Body of pancreas (tissue), 4 donors: ENCODE measurements around the gene HAP1.

Experiments
- CTCF ChIP-seq, 7 experiments: fragments of 450-650 bp in 4 of 7; fragments of 200-600 bp in 3 of 7; sonication (generic) in 3 of 7; IDR thresholded peaks; one replicate each; pipeline ENCODE4 v1.5.1; 2016 to 2019; ENCODE audit warnings: antibody characterized with exemption in 7 of 7
- POLR2A ChIP-seq, 3 donors: fragments of 450-650 bp; IDR thresholded peaks; one replicate each; pipeline ENCODE4 v1.6.1; 2016; ENCODE audit warnings: antibody characterized with exemption in 3 of 3, mild to moderate bottlenecking in 2 of 3

GRCh38 chr17:41739661-41740352, 5.4 kb upstream of the HAP1 start:
- TF ChIP-seq CTCF (IDR thresholded peaks at IDR 0.05) = no peak
- peak in 1 of 3 donors; percentile 38 for TF ChIP-seq POLR2A (IDR thresholded peaks at IDR 0.05)
